OCI-M1 (cell line): Measurements from ENCODE around the gene TAS2R8.
A peak's percentile ranks its signal among the peaks of the same experiment; 100 is the strongest.
"Not testable (repeated sequence)": the region's sequence is repeated elsewhere in the genome, so short reads cannot be mapped to it uniquely, and the experiment has no call there.

Experiments
- DNase-seq: peaks from one replicate; lab custom pipeline; 2025; lab: John Stamatoyannopoulos, UW

The TAS2R8 gene

GRCh38 chr12:10807186-10807585, at the start of gene TAS2R8:
Gene TAS2R8 (minus strand): TSS chr12:10807286. CDS start chr12:10806980, 306 bp downstream.
- DNase-seq: no peak

GRCh38 chr12:10855807-10856206, 48.7 kb upstream of the TAS2R8 start:
- DNase-seq: no peak

- no peak for DNase-seq
Observed at GRCh38 chr12:10853776-10854175, 46.7 kb upstream of the TAS2R8 start.

- no peak for DNase-seq
Observed at GRCh38 chr12:10851243-10851858, 44.3 kb upstream of the TAS2R8 start.

- no peak for DNase-seq
Observed at GRCh38 chr12:10849425-10849878, 42.4 kb upstream of the TAS2R8 start, which contains the start of gene PRR4. Gene PRR4 (minus strand): TSS chr12:10849475. CDS start chr12:10849437, 38 bp downstream.

GRCh38 chr12:10847744-10848143, 40.7 kb upstream of the TAS2R8 start:
- no peak for DNase-seq

- DNase-seq: no peak
Observed at GRCh38 chr12:10842862-10843261, 35.8 kb upstream of the TAS2R8 start.

- DNase-seq: no peak
Observed at GRCh38 chr12:10838461-10838860, 31.4 kb upstream of the TAS2R8 start.

- DNase-seq: no peak
Observed at GRCh38 chr12:10829994-10830393, 22.9 kb upstream of the TAS2R8 start.

- no peak for DNase-seq
Observed at GRCh38 chr12:10826258-10826657, 19.2 kb upstream of the TAS2R8 start, which contains the start of gene TAS2R10. Gene TAS2R10 (minus strand): TSS chr12:10826358. CDS start chr12:10826269, 89 bp downstream.

GRCh38 chr12:10824957-10825356, 17.9 kb upstream of the TAS2R8 start:
- no peak for DNase-seq

GRCh38 chr12:10811883-10812536, 4.9 kb upstream of the TAS2R8 start:
- DNase-seq: no peak

- DNase-seq: no peak
Observed at GRCh38 chr12:10810068-10810467, 3.0 kb upstream of the TAS2R8 start, which contains the start of gene TAS2R9. Gene TAS2R9 (minus strand): TSS chr12:10810168. CDS start chr12:10810075, 93 bp downstream.

- no peak for DNase-seq
Observed at GRCh38 chr12:10802587-10802986, 4.5 kb downstream of the TAS2R8 start, which contains the start of gene TAS2R7. Gene TAS2R7 (minus strand): TSS chr12:10802627. CDS start chr12:10802570, 57 bp downstream.

- DNase-seq: no peak
Observed at GRCh38 chr12:10801741-10802140, 5.3 kb downstream of the TAS2R8 start.

GRCh38 chr12:10794222-10794621, 12.9 kb downstream of the TAS2R8 start:
- no peak for DNase-seq

GRCh38 chr12:10791769-10792168, 15.3 kb downstream of the TAS2R8 start:
- DNase-seq: not testable (repeated sequence)

GRCh38 chr12:10783252-10783651, 23.8 kb downstream of the TAS2R8 start:
- no peak for DNase-seq

GRCh38 chr12:10779103-10779502, 28.0 kb downstream of the TAS2R8 start:
- peak; percentile 70 for DNase-seq

GRCh38 chr12:10771132-10771733, 35.9 kb downstream of the TAS2R8 start:
- DNase-seq: peak; percentile 67

GRCh38 chr12:10759657-10760056, 47.4 kb downstream of the TAS2R8 start:
- no peak for DNase-seq

- DNase-seq: no peak
Observed at GRCh38 chr12:10756194-10756593, 50.9 kb downstream of the TAS2R8 start.
